ENCODE measurements around the gene ASB4.

DNA sequence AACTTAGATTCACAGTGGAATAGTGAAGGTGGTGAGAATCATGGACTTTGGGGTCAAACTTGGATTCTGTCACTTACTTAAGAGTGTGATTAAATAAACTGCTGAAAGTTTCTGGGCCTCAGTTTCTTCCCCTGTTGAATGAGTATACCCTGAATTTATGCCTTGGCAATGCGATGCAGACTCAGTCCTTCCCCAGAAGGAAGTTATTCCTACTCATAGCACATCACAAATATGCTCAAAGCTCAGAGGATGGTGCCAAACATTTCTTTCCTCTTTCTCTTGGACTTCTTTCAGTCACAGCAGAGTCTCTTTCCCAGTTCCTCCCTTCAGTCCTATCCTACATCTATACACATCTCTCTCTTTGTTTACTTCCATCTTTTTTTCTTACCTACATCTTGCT lies 45.1 kb downstream of the ASB4 start:
- TF ChIP-seq, protein P1, sequence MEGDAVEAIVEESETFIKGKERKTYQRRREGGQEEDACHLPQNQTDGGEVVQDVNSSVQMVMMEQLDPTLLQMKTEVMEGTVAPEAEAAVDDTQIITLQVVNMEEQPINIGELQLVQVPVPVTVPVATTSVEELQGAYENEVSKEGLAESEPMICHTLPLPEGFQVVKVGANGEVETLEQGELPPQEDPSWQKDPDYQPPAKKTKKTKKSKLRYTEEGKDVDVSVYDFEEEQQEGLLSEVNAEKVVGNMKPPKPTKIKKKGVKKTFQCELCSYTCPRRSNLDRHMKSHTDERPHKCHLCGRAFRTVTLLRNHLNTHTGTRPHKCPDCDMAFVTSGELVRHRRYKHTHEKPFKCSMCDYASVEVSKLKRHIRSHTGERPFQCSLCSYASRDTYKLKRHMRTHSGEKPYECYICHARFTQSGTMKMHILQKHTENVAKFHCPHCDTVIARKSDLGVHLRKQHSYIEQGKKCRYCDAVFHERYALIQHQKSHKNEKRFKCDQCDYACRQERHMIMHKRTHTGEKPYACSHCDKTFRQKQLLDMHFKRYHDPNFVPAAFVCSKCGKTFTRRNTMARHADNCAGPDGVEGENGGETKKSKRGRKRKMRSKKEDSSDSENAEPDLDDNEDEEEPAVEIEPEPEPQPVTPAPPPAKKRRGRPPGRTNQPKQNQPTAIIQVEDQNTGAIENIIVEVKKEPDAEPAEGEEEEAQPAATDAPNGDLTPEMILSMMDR (IDR thresholded peaks at IDR 0.05 in 8 of 11, conservative IDR thresholded peaks at IDR 0.05 in 3 of 11), result no peak
- TF ChIP-seq POLR2A (IDR thresholded peaks at IDR 0.05), result no peak

All from spleen (tissue), 7 donors.